Right ventricle myocardium superior (tissue), 1 donor: ENCODE data around the gene SLC12A9. TPM values are rescaled to one million over a fixed set of nuclear protein-coding genes. Genes with fewer than 3 reads are reported as not detected.

Experiments
- ATAC-seq: fragments of 200-7000 bp; cut with Tn5 transposase; one replicate; pipeline ENCODE4 v1.9.1; 2020; ENCODE audit warnings: mild to moderate bottlenecking; ENCODE audit not compliant: poor library complexity
- DNase-seq: peaks from one replicate; pipeline ENCODE4 v3.0.0-alpha.2; 2020
- intact Hi-C: fragments of 100-400 bp; cut with DNase I; formaldehyde crosslinking; loops from one replicate; pipeline ENCODE4 v1.11.2; 2022
- total RNA-seq: library from RNA; stranded (reverse); fragmentation: NEBNext Ultra II Directional; extraction: Animal tissue kit (Norgen Biotek cat#: 25700); gene quantifications from one replicate; pipeline ENCODE4 v1.2.1, GENCODE V29; 2021
- donor health status: DM: no; HTN: yes; CAD: no; lungs with severe emphysema.

SLC12A9 gene
- total RNA-seq, 1 donor from 2014 or later, result 10.2 TPM

DNA sequence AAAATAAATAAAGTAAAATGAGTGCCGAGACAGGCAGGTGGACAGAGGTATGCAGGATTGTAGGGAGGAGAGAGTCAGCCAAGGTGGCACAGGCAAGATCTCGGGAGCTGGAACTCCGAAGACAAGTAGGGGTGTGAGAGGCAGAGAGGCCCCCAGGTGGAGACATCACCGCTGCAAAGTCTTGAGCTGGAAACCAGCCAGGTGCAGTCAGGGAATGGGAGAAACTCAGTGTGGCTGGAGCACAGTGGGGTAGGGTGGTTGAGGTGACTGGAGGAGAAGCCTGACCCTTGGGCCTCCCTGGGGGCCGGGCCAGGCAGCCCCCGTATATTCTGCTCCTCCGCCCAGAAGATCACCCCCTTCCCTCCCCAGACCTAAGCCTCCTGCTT is 29.4 kb upstream of the SLC12A9 start:
- intact Hi-C loops, result no loop called here
- DNase-seq, result peak; percentile 5
- no peak for ATAC-seq

DNA sequence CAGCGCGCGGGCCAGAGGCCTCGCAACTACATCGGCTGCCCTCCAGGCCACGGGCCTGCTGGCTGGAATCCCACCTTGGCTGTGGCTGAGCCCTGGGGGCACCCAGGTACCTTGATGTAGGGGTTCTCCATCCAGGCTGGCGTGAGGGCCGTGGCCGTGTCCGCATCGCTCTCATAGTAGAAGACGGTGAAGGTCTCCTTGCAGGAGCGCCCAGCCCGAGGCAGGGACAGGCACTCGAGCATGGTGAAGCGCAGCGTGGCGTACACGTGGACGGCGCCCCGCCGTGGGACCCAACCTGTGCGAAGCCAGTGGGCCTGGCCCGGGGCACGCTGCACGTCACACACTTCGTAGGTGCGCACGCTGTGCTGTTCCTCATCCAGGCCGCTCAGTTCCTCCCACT is 29.0 kb upstream of the SLC12A9 start:
- no peak for DNase-seq
- intact Hi-C loops, result no loop called here
- ATAC-seq, result no peak

DNA sequence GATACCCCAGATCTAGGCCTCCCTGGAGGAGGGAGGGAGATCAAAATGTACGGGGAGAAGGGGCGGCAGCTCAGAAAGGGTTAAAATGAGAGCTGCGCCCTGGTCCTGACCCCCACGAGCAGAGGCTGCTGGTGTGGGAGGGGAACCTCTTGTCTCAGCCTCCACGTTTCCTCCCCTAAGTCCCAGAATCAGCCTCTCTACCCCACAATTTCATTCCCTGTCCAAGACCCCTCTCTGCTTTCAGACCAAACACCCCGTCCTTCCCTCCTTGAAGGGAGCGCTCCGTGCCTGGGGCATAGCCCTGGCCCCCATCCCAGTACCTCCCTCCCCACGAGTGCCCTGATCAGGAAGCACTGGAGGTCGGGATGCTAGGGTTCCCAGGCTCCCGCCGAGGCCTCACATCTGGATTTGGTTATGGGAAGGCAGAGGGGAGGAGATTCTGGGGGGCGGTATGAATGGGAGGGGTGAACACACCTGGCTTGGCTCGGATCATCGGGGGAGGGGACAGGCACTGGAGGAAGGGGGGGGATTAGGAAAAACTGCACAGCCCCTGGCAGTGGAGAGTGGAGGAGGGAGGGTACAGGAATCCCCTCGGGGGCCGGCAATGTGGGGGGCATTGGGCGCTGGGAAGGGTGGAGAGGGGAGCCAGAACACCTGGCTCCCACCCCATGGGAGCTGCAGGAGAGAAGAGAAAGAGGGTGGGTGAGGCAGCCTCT is 27.9 kb upstream of the SLC12A9 start:
- intact Hi-C loops, result no loop called here

DNA sequence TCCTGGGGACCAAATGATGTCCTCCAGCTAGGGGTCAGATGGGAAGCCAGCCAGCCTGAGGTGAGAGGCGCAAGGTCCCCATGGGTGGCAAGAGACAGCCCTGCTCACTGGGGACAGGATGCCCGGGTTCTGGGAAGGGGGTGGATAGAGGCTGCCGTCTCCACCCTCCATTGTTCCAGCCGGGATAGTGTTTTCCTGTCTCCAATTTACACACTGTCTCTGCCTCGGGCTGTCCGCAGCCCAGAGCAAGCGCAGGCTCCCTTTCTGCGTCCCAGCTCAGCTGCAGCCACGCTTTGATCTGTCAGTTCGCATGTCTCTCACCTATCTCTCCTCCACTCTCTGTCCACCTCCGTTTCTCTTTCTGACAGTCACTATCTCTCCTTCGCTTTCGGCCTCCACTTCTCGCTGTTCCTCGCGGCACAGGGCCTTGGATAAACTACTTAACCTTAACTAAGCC is 27.3 kb upstream of the SLC12A9 start:
- ATAC-seq, result no peak
- DNase-seq, result peak; percentile 60
- intact Hi-C loops, result no loop called here

More for the DNA sequence above, 27.9 kb upstream of the SLC12A9 start:
- ATAC-seq, result no peak
- DNase-seq, result no peak

DNA sequence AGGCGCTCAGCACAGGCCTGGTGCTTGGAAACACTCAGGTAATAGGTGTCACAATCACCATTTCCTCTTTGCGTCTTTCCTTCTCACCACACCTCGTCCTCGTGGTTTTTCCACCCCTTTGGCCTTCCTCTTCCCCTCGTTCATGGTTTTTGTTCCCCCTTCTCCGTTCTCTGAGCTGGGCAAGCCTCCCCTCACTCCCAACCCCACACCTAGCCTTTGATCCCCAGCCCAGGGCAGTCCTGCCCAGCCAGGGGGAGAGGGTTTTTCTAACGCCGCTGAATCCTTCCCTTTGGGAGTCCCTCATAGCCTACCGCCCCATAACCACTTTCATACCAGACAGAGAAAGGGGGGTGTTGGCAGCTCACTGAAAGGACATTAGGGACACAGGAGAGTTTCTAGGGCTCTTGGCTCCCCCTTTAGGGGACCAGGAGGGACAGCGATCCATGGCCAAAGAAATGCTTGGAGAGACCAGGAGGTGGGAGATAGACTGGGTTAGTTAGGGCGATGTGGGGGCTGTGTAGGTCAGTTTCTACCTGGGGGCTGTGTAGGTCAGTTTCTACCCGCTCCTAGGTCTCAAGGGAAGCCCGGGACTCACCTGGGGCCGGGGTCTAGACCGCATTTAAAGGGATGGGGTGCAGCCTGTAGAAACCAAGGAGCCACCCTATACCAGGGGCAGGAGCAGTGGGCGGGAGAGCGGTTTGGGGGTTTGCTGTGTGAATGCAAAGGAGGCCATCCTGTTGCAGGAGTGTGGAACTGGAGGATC is 26.6 kb upstream of the SLC12A9 start:
- ATAC-seq, result no peak
- DNase-seq, result no peak
- intact Hi-C loops, result no loop called here

DNA sequence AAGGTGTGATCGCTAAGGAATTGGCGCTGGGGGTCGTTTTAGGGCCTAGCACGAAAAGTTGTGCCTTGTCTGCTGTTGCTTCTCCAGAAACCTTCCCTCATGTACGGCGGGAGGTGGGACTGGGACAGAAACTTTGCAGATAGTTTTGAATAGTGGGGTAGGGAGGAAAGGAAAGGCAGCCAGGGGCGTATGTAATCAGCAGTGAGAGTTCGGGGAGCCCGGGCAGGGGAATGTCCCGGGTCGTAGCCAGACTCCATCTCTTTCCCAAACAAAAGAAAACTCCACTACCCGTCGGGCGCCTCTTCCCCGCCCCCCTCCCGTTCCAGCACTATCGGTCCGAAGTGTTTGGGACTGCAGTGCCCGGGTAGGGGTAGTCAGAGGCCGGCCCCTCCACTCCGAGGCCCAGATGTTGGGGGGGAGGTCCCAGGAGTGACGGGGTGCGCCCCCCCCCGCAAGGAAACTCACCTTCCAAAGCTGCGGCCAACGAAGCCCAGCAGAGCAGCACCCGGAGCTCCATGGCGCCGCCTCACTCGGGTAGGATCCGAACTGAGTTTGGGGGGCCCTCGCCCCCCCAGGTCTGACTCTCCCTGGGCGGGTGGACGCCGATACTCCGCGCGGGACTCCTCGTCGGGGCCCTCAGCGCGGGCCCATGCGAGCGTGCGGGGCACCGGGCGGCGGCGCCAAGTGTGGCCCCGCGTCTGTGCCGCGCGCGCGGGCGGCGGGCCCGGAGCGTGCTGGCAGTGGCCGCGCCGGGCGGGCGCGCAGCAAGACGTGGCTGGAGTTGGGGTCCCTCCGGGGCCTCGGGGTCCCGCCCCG is 25.8 kb upstream of the SLC12A9 start:
- ATAC-seq (peak; percentile 35), DNase-seq (peak; percentile 47)
- intact Hi-C loops, result no loop called here

DNA sequence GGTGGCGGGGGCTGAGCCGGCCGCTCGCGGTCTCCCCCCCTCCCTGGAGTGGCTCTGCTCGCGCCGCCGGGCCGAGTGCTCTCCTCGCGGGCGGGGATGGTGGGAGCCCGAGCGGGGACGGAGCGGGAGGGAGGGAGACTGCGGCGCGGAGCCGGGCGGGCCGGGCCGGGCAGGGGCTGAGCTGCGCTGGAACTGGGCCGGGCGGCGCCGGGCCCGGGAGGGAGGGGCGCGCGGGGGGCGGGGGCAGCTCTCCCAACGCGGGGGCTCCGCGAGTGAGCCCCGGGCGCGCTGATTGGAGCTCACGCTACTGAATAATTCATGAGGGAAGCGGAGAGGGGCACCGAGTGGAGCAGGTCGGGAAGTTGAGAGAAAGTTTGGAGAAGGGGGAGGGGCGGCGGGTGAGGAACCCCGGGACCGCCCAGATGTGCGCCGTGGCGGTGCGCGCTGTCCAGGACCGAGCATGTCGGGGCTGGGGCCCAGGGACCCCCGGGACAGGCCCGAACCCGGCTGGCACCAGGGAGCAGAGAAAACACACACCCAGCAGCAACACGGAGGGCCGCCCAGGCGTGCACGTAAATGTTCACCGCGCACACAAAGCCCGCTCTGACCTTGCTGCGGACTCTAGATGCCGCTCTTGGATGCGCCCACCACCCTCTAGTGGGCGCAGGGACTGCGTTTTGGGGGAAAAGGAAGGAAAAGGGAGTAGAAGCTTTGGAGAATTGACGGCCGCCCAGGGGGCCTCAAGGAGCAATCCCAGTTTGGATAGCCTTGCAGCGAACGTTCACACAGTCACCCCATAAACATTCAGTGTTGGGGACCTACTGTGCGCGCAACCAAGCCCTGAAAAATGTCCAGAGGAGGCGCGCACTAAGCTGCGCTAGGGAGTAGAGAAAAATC is 24.9 kb upstream of the SLC12A9 start, which contains the start of gene EPHB4:
Gene EPHB4 (minus strand): TSS at position 194 of the 897 bp plus-strand sequence. CDS start 493 bp downstream, outside the sequence.
- DNase-seq (peak; percentile 88), ATAC-seq (peak; percentile 90)
- intact Hi-C loops, result no loop called here

DNA sequence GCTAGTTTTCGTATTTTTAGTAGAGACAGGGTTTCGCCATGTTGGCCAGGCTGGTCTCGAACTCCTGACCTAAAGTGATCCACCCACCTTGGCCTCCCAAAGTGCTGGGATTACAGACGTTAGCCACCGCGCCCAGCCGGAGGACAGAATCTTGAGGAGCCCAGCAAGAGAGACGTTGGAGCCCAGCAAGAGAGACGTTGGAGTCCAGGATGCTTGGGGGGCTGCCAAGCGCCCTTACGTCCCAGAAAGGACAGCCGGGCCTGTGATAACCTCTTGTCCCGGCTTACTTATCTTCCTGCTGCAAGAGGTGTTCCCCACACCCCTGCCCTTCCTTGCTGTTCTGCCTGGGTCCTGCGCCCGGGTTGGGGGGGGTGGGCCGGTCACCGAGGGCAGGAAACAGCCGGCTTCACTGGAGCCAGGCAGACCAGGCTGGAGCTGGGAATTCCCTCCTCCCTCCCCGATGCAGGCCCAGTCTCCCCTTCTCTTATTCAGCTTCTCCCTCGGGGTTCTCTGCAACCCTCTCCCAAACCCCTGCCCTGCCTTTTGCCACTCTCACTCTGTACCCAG is 23.3 kb upstream of the SLC12A9 start:
- ATAC-seq, result no peak
- DNase-seq, result peak; percentile 78

DNA sequence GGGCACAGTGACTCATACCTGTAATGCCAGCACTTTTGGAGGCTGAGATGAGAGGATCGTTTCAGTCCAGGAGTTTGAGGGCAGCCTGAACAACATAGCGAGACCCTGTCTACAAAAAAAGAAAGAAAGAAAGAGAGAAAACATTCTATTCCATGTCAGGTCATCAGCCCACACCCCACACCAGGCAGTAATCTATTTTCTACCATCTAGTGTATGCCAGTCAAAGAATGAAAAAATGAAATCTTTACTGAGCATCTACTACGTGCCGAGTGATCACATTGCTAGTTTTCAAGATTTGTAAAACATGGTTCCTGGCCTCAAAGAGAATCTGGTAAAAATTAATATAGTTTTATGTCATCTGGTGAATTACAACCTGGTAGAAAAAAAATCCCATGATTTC is 22.1 kb upstream of the SLC12A9 start:
- no peak for DNase-seq
- intact Hi-C loops, result no loop called here
- no peak for ATAC-seq

More for the DNA sequence above, 23.3 kb upstream of the SLC12A9 start:
- intact Hi-C loops, result no loop called here

DNA sequence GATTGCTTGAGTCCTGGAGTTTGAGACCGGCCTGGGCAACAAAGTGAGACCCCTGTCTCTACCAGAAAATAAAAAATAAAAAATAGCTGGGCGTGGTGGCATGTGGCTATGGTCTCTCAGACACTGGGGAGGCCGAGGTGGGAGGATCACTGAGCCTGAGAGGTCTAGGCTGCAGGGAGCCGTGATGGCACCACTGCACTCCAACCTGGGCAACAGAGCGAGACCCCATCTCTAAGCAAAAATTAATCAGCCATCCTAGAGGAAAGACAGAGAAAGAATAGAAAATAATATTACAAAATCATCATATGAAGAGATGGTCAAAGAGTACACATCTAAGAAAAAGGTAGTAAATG is 20.3 kb upstream of the SLC12A9 start:
- intact Hi-C loops, result no loop called here
- ATAC-seq (no peak), DNase-seq (no peak)

DNA sequence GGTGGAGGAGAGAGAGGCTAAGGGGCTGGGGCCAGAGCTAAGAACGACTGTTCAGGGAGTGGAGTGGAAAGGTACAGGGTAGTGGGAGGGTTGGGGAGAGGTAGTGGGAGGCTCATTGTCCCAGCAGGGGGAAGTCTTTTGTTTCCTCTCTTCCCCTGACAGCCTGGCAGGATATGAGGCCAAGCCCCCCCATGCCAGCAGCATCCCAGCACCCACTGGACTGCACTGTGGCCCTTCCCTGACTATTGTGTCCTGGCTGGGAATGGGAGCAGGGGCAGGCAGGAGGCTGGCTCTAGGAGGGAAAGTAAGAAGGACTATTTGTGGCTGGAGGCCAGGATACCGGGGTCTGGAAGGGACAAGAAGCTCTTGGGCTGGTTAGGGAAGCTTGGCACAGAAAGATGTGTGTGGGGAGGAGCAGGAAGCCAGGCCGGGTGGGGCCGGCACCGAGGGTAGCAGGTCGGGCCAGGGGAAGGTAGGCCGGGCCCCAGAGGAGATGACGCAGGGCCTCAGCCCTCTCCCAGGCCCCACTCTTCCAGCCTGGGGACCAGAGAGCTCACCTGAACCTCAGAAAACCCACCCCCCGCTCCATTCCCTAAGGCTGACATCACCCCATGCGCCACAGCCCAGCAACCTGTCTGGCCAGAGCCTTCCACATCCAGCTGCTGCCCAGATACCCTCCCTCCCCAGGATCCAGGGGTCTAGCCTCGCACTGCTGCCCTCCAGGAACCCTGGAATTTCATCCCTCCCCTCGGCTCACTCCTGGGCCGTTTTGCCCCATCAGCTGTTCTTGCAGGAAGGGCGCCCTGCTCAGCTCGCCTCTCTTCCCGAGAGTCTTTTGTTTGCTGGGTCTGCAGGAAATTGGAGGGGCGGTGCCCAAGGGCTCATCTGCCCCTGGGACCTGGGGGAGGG is 16.4 kb upstream of the SLC12A9 start:
- intact Hi-C loops, result no loop called here
- DNase-seq, result peak; percentile 73
- ATAC-seq, result peak; percentile 54

DNA sequence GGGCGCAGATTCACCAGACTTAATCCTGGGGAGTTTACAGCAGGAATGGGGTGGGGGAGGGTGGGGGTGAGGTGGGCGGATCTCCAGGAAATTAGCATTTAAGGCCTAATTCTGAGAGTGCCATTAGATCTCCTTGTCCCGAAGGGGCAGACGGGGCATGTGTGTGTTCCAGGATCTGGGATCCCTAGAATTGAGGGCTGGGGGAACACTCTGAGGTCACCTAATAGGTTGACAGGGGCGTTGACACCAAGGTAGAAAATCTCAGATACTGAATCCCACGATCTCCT is 15.8 kb upstream of the SLC12A9 start:
- intact Hi-C loops, result no loop called here
- ATAC-seq (no peak), DNase-seq (no peak)

DNA sequence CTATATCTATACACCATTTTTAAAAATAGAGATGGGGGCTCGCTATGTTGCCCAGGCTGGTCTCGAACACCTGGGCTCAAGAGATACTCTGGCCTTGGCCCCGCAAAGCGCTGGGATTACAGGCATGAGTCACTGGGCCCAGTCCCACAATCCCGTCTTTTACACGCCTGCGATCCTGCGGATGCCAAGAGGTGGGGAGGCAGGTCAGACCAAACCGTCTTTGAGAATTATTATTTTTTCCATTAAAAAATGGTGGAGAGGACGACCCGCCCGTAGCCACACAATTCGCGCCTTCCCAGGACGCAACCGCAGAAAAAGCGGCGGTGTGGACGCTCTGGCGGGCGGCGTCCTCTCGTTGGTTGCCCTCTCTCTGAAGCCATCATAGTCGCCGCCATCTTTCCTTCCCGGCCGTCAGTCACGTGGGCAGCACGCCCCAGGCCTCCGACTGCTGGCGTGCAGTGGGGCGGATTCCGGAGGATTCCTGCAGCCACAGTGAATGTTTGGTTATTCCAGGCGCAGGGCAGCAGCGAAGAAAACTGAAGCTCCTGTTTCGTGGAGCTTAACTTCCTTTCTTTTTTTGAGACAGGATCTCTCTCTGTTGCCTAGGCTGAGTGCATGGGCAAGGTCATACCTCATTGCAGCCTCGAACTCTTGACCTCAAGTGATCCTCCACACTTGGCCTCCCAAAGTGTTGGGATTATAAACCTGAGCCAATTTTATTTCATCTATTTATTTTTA is 15.2 kb upstream of the SLC12A9 start:
- ATAC-seq, result peak; percentile 99
- DNase-seq, result peak; percentile 94
- intact Hi-C loops, result no loop called here

DNA sequence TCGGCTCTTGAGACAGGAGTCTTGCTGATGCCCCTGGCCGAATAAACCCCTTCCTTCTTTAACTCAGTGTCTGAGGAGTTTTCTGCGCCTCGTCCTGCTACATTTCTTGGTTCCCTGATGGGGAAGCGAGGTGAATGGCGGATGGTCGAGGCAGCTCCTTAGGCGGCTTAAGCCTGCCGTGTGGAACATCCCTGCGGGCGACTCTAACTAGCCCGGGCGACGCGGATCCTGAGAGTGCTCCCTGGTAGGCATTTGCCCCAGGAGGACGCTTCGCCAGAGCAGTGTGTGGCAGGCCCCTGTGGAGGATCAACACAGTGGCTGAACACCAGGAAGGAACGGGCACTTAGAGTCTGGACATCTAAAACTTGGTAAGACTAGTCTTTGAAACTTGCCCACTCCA is 13.2 kb upstream of the SLC12A9 start:
- ATAC-seq (no peak), DNase-seq (no peak)
- intact Hi-C loops, result no loop called here

DNA sequence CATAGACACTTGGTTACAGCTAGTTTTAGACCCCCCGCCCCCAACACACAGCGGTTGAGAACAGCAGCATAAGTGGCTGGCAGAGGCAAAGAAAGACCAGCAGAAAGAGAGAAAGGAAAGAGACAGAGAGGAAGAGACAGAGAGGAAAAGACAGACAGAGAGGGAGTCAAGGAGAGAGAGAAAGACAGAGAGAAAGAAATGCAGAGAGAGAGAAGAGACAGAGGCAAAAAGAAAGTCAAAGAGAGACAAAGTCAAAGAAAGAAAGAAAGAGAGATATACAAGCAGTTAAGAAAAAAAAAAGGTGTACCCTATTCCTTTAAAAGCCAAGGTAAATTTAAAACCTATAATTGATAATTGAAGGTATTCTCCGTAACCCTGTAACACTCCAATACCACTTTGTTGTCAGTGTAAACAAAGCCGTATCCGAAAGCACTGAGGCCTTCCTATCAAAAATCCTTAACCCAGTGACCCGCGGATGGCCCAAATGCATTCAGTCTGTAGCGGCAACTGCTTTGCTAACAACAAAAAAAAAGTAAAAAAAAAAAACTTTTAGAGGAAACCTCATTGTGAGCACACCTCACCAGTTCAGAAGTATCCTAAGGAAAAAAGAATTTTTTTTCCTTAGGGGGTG is 11.9 kb upstream of the SLC12A9 start:
- DNase-seq (no peak), ATAC-seq (no peak)
- intact Hi-C loops, result no loop called here

DNA sequence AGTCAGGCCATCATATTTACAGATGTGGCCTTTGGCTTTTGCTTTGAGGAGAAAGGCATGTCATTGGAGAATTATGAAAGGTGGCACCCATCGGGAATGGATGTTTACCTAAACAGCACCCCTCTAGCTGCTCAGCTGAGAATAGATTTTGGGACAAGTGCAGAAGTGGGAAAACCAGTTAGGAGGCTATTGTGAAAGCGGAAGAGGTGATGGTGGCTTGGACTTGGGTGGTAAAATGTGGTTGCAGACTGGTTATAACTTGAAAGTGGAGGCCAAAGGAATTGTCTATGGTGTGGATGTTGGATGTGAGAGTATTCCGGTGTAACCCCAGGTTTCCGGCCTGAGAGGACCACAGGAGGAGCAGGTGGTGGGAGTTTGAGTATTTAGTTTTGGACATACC is 5.2 kb upstream of the SLC12A9 start:
- ATAC-seq, result no peak
- no peak for DNase-seq
- intact Hi-C loops, result no loop called here
